Renal cortex interstitium (tissue), 15 donors: Measurements from ENCODE around the gene SP1. TPM values are rescaled to one million over a fixed set of nuclear protein-coding genes. Genes with fewer than 3 reads are reported as not detected.
"Not testable (repeated sequence)": the region's sequence is repeated elsewhere in the genome, so short reads cannot be mapped to it uniquely, and the experiment has no call there.

Experiments
- DNase-seq, 11 donors: peaks; one replicate each; pipeline ENCODE4 v3.0.0-alpha.2; 2013; ENCODE audit warnings: low read depth in 9 of 11, low spot score in 4 of 11; ENCODE audit errors: extremely low read depth in 1 of 11
- long read RNA-seq, 16 experiments: transcript quantifications; one replicate each; lab custom pipeline, GENCODE V29; 2026
- polyA plus RNA-seq, 3 donors: library from polyadenylated mRNA; unstranded; fragments of 120-200 nt; gene quantifications; one replicate each; pipeline ENCODE4 v1.2.1, GENCODE V29; 2013; ENCODE audit not compliant: insufficient read length in 3 of 3

SP1 gene
- 10 to 100 TPM; 74.4 to 86.0 (median 83.6) TPM for polyA plus RNA-seq
- long read RNA-seq, donor 1, transcript SP1-203 (2 exons, 1,061 nt), result major isoform, 5 of 7 reads
- long read RNA-seq, donor 1, partial matches to known transcripts, result 0 of 7 reads
- long read RNA-seq, donor 1, other reads (novel, unspliced or antisense), result 0 of 7 reads
- long read RNA-seq, donor 2, transcript SP1-203 (2 exons, 1,061 nt), result major isoform, 8 of 36 reads
- long read RNA-seq, donor 2, partial matches to known transcripts, result 27 of 36 reads
- long read RNA-seq, donor 2, other reads (novel, unspliced or antisense), result 0 of 36 reads
- long read RNA-seq, donor 3, partial matches to known transcripts, result 45 of 50 reads
- long read RNA-seq, donor 3, other reads (novel, unspliced or antisense), result 0 of 50 reads
- long read RNA-seq, donor 4, transcript SP1-203 (2 exons, 1,061 nt), result major isoform, 21 of 24 reads
- long read RNA-seq, donor 4, partial matches to known transcripts, result 0 of 24 reads
- long read RNA-seq, donor 4, other reads (novel, unspliced or antisense), result 0 of 24 reads
- long read RNA-seq, donor 5, result 0 reads
- long read RNA-seq, donor 6, transcript SP1-203 (2 exons, 1,061 nt), result major isoform, 20 of 75 reads
- long read RNA-seq, donor 6, partial matches to known transcripts, result 54 of 75 reads
- long read RNA-seq, donor 6, other reads (novel, unspliced or antisense), result 0 of 75 reads
- long read RNA-seq, donor 7, transcript SP1-203 (2 exons, 1,061 nt), result major isoform, 9 of 32 reads
- long read RNA-seq, donor 7, partial matches to known transcripts, result 22 of 32 reads
- long read RNA-seq, donor 7, other reads (novel, unspliced or antisense), result 0 of 32 reads
- long read RNA-seq, donor 8, transcript SP1-203 (2 exons, 1,061 nt), result major isoform, 22 of 50 reads
- long read RNA-seq, donor 8, partial matches to known transcripts, result 27 of 50 reads
- long read RNA-seq, donor 8, other reads (novel, unspliced or antisense), result 0 of 50 reads
- long read RNA-seq, donor 9, transcript SP1-203 (2 exons, 1,061 nt), result major isoform, 9 of 48 reads
- long read RNA-seq, donor 9, partial matches to known transcripts, result 37 of 48 reads
- long read RNA-seq, donor 9, other reads (novel, unspliced or antisense), result 0 of 48 reads
- long read RNA-seq, donor 10, partial matches to known transcripts, result 50 of 55 reads
- long read RNA-seq, donor 10, other reads (novel, unspliced or antisense), result 0 of 55 reads
- long read RNA-seq, donor 11, partial matches to known transcripts, result 12 of 16 reads
- long read RNA-seq, donor 11, other reads (novel, unspliced or antisense), result 0 of 16 reads
- long read RNA-seq, donor 12, partial matches to known transcripts, result 5 of 9 reads
- long read RNA-seq, donor 12, other reads (novel, unspliced or antisense), result 0 of 9 reads
- long read RNA-seq, donor 13, result 0 reads
- long read RNA-seq, donor 14, partial matches to known transcripts, result 5 of 10 reads
- long read RNA-seq, donor 14, other reads (novel, unspliced or antisense), result 0 of 10 reads
- long read RNA-seq, donor 15, partial matches to known transcripts, result 13 of 17 reads
- long read RNA-seq, donor 15, other reads (novel, unspliced or antisense), result 0 of 17 reads
- long read RNA-seq, donor 16, transcript SP1-203 (2 exons, 1,061 nt), result major isoform, 50 of 87 reads
- long read RNA-seq, donor 16, partial matches to known transcripts, result 31 of 87 reads
- long read RNA-seq, donor 16, other reads (novel, unspliced or antisense), result 0 of 87 reads

DNA sequence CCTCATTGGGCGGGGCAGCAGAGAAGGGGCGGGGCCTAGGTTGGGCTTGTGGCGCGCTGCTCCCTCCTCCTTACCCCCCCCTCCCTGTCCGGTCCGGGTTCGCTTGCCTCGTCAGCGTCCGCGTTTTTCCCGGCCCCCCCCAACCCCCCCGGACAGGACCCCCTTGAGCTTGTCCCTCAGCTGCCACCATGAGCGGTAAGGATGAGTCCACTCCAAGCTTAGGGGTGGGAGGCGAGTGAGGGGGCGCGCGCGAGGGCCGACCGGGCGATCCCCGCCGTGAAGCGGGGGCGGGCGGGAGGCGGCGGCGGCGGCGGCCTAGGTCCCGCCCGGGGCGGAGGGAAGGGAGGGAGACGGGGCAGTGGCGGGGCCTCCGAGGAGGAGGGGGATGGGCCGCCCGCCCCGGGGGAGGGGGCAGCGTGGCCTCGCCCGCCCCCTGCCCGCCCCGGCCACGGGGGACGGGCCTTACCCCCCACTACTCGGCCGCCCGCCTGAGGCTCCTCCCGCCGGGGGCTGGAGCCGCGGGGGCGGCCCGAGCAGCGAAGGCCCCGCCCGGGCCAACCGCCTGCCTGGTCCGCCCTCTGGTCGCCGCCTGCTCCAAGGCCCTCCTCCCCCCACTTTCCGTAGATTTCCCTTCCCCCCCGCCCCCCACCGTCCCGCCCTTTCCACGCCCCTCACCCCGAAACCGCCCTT lies at the start of gene SP1:
TSS of gene SP1 (plus strand) at position 73 of the 690 bp plus-strand sequence. CDS start at position 189, 116 bp downstream.
- peak in 10 of 11 donors; percentile 69 to 89 (median 84) for DNase-seq

DNA sequence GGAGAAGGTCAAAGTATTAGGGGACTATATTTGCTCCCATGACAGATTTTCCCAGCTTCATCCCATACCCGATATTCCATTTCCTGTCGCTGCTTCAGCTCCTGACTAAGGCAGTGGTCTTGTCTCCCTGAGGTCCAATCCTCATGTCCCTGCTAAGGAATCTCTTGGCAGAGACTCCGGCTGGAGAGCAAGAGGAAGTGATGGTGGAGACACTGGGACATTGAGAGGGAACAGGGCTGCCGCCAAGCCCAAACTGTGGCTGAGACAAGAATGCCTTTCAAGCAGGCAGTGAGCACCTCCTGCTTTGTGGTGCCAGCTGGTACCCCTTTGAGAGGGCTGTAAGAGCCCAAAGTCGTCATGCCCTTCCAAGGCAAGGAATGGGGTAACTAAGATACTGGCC lies 49.3 kb upstream of the SP1 start:
- DNase-seq, result no peak

DNA sequence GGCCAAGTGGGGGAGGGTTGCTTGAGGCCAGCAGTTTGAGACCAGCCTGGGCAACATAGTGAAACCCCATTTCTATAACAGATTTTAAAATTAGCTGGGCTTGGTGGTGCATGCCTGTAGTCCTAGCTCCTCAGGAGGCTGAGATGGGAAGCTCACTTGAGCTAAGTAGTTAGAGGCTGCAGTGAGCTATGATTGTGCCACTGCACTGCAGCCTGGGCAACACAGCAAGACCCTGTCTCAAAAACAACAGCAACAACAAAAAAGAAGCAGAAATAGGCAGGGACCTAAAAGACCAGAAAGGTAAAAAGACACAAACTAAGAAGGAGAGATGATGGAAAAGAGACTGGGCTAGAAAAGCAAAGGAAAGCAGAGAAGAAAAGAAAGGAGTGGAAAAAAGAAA lies 47.6 kb upstream of the SP1 start:
- not testable (repeated sequence) for DNase-seq

DNA sequence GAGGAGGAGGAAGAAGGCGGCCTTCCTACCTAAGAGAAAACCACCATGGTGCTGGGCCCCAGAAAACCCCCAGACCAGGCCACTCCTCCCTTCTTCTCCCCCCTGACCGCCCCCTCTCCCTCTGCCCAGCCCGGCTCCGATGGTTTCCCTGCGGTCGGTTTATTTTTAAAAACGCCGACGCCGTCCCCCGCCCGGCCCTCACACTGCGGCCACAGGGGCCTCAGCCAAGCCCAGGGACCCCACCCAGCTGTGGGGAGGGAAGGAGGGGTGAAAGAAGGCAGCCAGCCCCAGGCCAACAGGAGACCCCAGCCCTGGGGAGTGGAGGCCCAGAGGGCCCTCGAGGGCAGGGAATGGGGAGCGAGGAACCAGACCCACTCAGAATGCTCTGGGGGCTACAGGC lies 47.2 kb upstream of the SP1 start:
- no peak for DNase-seq

DNA sequence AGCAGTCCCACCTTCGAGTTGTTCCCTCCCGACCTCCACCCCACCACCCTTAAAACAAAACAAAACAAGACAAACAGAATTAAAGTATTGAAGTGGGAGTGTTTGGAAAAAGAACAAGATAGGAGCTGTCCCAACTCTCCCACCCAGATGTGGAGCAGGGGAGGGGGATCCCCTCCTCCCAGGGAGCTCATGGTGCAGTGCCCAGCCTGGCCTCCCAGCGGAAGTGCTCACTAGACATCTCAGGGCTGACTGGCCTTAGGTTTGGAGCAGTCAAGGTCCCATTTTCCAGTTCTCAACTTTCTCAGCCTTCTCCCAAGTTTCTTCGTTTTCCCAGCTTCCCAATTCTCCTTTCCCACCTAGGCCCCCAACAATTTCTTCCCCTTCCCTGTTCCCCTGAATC lies 46.7 kb upstream of the SP1 start:
- DNase-seq, result no peak

DNA sequence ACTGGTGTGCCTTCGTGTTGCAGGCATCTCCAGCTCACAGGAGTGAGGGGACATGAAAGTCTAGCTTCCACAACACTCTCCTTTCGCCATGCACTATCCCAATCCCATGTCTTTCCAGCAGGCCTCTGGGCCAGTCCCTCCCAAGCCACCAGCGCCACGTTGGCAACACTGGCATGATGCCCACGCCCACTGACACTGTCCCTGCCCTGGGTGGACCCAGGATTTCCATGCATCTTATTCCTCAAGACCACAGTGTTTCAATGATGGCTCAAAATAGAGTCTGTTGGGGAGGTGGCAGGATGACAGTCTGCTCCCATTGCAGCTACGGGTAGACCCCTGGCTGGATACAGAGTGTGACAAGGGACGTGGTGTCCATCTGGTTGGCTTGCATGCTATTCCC lies 46.1 kb upstream of the SP1 start:
- DNase-seq, result no peak

DNA sequence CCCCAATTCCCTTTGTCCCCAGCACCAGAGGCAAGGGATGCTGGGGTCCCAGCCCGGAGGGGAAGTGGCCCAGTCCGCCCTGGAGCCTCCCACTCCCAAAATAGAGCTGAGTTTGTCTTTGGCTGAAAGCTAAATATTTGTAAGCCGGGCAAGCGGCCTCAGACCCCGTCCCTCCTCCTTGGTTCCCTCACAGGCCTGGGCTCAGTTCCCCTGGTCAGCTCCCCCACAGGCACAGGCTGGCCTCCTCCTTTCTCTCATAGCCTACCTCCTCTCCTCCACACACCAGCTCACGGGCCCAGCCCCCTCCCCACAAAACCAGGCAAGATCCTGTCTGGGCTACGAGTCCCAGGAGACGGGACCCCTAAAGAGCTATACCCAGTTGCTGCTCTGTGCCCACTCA lies 45.2 kb upstream of the SP1 start:
- DNase-seq, result no peak

DNA sequence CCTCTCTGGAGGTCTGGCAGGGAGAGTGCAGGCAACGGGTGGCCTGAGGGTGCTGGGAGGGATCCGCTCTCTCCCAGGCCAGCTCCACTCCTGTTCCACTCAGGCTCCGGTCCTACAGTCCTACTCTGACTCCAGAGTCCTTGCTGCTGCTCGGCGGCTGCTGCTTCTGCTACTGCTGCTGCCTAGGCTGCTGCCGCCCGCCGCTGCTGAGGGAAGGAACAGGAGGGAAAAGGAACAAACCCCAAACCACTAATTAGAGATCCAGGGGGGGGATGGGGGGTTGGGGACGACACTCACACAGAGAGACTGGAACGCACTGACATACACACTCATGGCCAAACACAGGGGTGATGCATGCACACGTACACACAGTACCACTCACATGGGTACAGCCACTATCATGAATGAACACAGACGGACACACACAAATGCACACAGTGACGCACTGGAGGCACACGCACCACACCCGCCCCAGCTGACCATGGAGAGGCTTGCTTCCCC lies 43.7 kb upstream of the SP1 start, which contains the start of gene SP7:
TSS of gene SP7 (minus strand) at position 174 of the 501 bp plus-strand sequence. CDS start 708 bp downstream, outside the sequence.
- DNase-seq, result no peak

DNA sequence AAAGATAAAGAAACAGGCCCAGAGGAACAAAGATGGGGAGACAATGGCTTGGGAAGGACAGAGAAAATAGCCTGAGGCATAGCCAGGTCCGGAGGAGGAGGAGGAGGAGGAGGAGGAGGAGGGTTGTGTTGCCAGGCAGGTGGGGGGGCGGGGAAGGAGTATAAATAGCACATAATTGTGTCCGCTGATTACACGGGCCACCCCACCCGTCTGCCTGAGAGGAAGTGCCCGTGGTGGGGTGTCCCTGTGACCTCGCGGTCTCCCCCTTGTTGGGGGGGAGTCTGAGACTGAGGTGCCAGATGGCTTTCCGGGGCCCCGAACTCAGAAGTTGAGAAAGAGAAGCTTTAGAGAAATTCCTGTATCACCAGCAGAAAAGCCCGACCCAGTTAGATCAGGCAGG lies 42.0 kb upstream of the SP1 start:
- DNase-seq, result no peak

DNA sequence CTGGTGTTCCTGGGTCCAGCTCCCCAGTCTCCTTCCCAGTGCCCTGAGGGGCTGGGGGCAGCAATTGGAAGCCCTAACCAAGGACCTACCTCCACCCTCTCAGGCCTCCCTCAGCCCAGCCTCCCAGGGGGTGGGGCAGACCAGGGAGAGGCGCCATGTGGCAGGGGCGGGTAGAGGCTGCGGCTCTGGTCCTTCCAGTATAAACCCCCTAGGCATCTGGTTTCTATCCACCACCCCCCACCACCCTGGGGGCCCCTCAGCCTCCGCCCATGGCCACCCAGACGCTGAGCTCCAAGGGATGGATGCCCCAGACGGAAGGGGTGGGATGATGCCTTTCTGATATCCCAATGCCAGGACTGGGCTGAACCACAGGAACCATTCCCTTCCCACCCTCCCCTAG lies 41.1 kb upstream of the SP1 start:
- DNase-seq, result no peak

DNA sequence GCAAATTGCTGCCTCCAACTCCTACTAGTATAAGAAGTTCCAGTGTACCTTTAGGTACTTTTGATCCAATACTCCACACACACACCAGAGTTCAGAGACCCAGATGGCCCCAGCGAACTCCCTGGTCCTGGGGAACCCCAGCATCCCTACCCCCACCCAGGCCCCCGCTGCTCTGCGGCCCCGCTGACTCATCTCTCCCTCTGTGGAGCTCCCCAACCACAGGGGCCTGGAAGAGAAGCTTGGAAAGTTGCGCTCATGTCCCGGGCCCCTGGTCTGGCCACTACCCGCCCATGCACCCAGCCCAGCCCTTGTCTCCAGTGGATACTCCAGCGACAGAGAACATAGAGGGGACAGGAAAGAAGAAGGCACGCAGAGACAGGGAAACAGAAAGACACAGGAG lies 39.6 kb upstream of the SP1 start:
- DNase-seq, result no peak

DNA sequence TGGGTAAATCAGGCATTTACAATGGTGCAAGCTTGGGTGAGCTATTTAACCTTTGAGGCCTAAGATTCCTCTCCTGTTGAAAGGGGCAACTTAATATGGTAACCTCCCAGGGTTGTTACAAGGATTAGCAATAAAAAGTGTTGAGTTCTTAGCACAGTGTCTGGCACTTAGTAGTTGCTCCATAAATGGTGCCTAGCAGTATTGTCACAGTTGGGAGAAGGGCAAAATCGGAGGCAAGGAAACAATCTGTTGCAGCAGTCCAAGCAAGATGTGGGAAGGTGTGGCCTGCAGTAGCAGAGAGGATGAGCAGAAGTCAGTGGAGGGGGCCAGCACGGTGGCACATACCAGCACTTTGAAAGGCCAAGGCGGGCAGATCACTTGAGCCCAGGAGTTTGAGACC lies 36.5 kb upstream of the SP1 start:
- DNase-seq, result no peak

DNA sequence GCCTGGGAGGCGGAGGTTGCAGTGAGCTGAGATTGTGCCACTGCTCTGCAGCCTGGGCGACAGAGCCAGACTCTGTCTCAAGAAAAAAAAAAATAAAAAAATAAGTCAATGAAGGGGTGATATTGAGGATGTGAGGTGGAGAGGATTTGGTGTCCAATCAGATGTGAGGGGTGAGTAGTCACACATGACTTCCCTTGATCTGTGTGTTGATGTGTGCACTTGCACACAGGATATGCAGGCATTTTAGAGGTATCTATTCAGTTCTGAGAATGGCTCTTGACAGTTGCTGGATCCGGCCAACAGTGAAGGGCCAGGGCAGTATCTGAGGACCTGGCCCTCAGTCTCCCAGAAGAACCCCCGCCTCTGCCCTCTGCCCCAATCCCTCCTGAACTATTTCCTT lies 36.0 kb upstream of the SP1 start:
- no peak for DNase-seq

DNA sequence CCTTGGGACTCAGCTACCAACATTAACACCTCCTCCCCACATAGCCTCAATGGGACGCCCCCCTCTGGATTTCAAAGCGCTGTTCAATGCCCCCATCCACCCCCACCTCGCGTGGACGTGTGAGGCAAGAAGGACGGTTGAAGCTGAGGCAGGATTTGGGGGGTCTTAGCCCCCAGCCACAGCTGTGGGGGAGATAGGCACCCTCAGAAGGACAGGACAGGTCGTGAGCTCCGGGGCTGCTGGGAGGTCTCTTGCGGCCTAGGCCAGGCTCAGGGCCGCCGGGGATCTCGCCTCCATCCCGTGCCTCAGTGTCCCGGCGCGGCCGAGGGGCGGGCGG lies 35.5 kb upstream of the SP1 start:
- no peak for DNase-seq

DNA sequence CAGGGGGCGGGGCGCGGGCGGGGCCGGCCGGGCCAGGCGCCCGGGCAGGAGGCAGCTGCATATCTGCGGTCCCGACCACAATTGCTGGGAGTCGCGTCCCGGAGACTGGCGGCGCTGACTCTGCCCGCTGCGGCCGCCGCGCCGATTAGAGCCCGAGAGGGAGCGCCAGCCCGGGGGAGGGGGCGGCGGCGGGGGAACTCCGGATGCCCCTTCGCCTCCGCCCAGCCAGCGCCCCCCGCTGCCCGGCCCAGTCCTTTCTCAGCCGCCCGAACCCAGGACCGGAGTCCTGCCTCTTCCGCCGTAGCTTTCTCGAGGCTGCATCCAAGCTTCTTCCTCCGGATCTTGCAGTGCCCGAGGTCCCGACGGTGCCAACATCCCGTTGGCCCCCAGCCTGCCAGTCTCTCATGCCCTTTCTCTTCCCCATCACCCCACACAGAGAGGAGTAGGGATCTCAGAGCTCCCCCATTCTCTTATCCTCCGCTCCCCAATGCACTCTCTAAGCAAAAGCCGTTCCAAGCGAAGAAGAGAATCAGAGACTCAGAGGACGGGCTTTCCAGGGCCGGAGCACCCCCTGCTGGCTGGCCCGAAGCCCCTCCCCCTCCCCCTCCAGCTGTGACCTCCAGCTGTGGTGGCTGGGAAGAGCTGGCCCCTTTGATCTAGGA lies 35.0 kb upstream of the SP1 start:
- DNase-seq, result peak in 10 of 11 donors; percentile 62 to 85 (median 76)

DNA sequence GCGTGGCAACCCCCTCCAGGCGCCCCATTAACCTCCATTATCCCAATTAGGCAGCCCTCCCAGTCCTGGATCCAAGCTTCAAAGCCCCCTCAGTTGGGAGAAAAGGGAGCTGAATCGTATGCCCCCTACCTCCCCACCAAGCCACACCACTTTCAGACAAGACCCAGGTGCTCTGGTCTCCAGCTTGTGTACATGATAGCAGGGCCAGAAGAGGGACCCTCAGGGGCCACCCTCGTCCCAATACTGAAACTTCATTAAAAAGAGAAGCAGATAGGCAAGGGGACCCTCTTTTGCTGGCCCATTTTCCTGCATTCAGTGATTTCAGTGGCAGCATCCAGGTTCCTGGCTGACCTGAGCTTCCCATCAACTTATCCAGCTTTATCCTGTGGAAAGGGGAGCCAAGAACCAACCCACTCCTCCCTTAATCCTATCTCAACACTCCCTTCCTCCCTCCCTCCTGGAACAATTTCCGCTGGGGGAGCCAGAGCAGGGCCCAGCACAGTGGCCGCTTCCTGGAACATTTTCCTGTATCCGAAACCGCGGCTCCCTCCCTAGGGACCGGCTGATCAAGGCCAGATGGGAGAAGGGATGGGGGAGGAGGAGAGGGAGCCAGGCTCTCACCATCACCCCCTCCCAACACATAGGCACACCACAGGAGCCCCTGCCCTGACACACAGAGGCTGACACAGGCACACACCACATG lies 34.3 kb upstream of the SP1 start:
- DNase-seq, result peak in 1 of 11 donors; percentile 22

DNA sequence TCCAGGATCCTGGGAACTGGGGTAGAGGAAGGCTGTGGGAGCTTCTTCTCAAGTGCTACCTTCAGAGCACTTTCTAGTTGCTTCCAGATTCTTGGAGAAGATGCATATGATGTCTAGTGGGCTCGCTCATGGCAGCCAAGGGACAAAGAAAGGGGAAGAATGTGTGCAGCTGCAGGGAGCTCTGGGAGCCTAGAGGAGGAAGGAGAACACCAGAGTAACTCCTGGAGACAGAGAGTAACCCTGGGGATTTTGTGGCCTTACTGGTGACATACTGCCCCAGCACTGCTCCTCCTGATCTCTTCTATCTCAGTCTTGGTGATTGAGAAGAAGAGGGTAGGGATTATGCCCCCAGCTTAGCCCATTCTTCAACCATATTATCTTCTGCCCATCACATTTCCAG lies 33.5 kb upstream of the SP1 start:
- no peak for DNase-seq
